OCI-LY1 (cell line): ENCODE data around the gene SLC25A26.

Experiments
- H2AFZ ChIP-seq: fragments of 200-600 bp; sonication (generic), shearing (Covaris generic); 2 replicates; pipeline ENCODE4 v1.6.0; 2014; ENCODE audit warnings: antibody characterized with exemption, mild to moderate bottlenecking, low read length
- H3F3A ChIP-seq: fragments of 200-600 bp; sonication (generic), shearing (Covaris generic); 2 replicates; pipeline ENCODE4 v1.6.0; 2014; ENCODE audit warnings: mild to moderate bottlenecking, antibody characterized with exemption, low read length, moderate library complexity; ENCODE audit not compliant: insufficient read depth
- H3K27ac ChIP-seq: fragments of 200-600 bp; sonication (generic); 2 replicates; pipeline ENCODE4 v1.5.1; 2014; ENCODE audit warnings: low read length, mixed run types, mild to moderate bottlenecking, low read depth; ENCODE audit not compliant: poor library complexity, severe bottlenecking
- H3K27me3 ChIP-seq: fragments of 200-600 bp; sonication (generic); 2 replicates; pipeline ENCODE4 v1.6.0; 2014; ENCODE audit warnings: antibody characterized with exemption, mild to moderate bottlenecking, low read length, moderate library complexity; ENCODE audit not compliant: insufficient read depth
- H3K36me3 ChIP-seq: fragments of 200-600 bp; sonication (generic); 2 replicates; pipeline ENCODE4 v1.6.1; 2014; ENCODE audit warnings: mild to moderate bottlenecking, antibody characterized with exemption, low read length, moderate library complexity, mixed read lengths; ENCODE audit not compliant: insufficient read depth
- H3K4me1 ChIP-seq: fragments of 200-600 bp; sonication (generic); 2 replicates; pipeline ENCODE4 v1.5.1; 2014; ENCODE audit warnings: mild to moderate bottlenecking, low read length, moderate library complexity; ENCODE audit not compliant: insufficient read depth, severe bottlenecking
- H3K4me2 ChIP-seq: fragments of 200-600 bp; sonication (generic), shearing (Covaris generic); 2 replicates; pipeline ENCODE4 v1.6.1; 2014; ENCODE audit warnings: low read length
- H3K4me3 ChIP-seq: fragments of 200-600 bp; sonication (generic); 2 replicates; pipeline ENCODE4 v1.5.1; 2014; ENCODE audit warnings: low read length, low read depth, mild to moderate bottlenecking, mixed read lengths; ENCODE audit not compliant: poor library complexity, severe bottlenecking
- H3K79me2 ChIP-seq: fragments of 200-600 bp; shearing (Covaris generic); 2 replicates; pipeline ENCODE4 v1.6.1; 2016; ENCODE audit warnings: mixed run types, low read length, mixed read lengths; ENCODE audit not compliant: insufficient read depth
- H3K9ac ChIP-seq: fragments of 200-600 bp; sonication (generic), shearing (Covaris generic); 2 replicates; pipeline ENCODE4 v1.6.1; 2014; ENCODE audit warnings: mild to moderate bottlenecking, low read length, mixed read lengths
- H3K9me2 ChIP-seq: fragments of 200-600 bp; sonication (generic), shearing (Covaris generic); 2 replicates; pipeline ENCODE4 v1.6.1; 2014; ENCODE audit warnings: low read depth, mild to moderate bottlenecking, low read length, mixed read lengths
- H3K9me3 ChIP-seq: fragments of 200-600 bp; shearing (Covaris generic); 2 replicates; pipeline ENCODE4 v1.6.1; 2014; ENCODE audit warnings: low read length, mixed read lengths
- H4K20me1 ChIP-seq: fragments of 200-600 bp; sonication (generic), shearing (Covaris generic); 2 replicates; pipeline ENCODE4 v1.6.0; 2016; ENCODE audit warnings: mild to moderate bottlenecking, low read length; ENCODE audit not compliant: insufficient read depth
- CTCF ChIP-seq: fragments of 200-600 bp; sonication (generic), shearing (Covaris generic); IDR thresholded peaks from 2 replicates; pipeline ENCODE4 v1.5.1; 2017; ENCODE audit warnings: mild to moderate bottlenecking, antibody characterized with exemption, low read length, moderate library complexity, mixed read lengths
- EZH2 ChIP-seq: fragments of 200-600 bp; sonication (generic), shearing (Covaris generic); IDR thresholded peaks from 2 replicates; pipeline ENCODE4 v1.8.0; 2017; ENCODE audit warnings: borderline replicate concordance, mixed run types, mild to moderate bottlenecking, antibody characterized with exemption, low read length, moderate library complexity, mixed read lengths

Gene SLC25A26

GRCh38 chr3:66403323-66403990, 182.7 kb downstream of the SLC25A26 start:
- no peaks in the 10 kb centered on the region for H3K4me1 ChIP-seq
- H3K27ac ChIP-seq = no peak overlapping the region
- no peak overlapping the region for H2AFZ ChIP-seq
- H3K9me2 ChIP-seq = no peaks in the 10 kb centered on the region
- H3K4me2 ChIP-seq = no peak overlapping the region
- no peak overlapping the region for H3K9ac ChIP-seq
- H3K9me3 ChIP-seq = no peaks in the 10 kb centered on the region
- H3K4me3 ChIP-seq = no peak overlapping the region
- H3K36me3 ChIP-seq = no peaks in the 10 kb centered on the region
- H3K27me3 ChIP-seq = no peaks in the 10 kb centered on the region
- no peaks in the 10 kb centered on the region for H4K20me1 ChIP-seq
- H3K79me2 ChIP-seq = no peaks in the 10 kb centered on the region
- TF ChIP-seq EZH2 = no peak
- no peak for TF ChIP-seq CTCF
- no peaks in the 10 kb centered on the region for H3F3A ChIP-seq

DNA sequence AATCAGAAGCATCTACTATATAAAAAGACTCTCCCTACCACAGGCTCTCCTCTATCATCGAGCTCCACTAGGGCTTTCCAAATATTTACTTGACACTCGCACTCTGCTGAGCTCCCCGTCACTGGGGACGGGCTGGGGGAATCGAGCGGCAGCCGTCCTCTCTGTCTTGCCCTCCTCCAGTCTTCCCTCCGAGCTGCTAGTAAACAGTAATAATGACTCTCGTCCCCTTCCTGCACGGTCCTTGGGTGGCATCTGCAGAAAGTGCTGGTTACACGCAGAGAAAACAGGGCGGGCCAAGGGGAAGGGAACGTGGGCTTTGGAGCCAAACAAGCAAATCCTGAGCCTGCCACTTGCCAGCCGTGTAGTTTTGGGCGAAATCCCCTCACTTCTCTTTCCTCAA, 183.4 kb downstream of the SLC25A26 start:
- Histone ChIP-seq H3K4me2 (no peak overlapping the region), H3K4me3 (no peak overlapping the region), H3K27ac (no peak overlapping the region), H3K9ac (no peak overlapping the region), H3F3A (no peaks in the 10 kb centered on the region), H3K9me2 (no peaks in the 10 kb centered on the region), H3K27me3 (no peaks in the 10 kb centered on the region), H3K4me1 (no peaks in the 10 kb centered on the region), H3K9me3 (no peaks in the 10 kb centered on the region), H2AFZ (no peak overlapping the region), H3K79me2 (no peaks in the 10 kb centered on the region), H4K20me1 (no peaks in the 10 kb centered on the region), H3K36me3 (no peaks in the 10 kb centered on the region)
- TF ChIP-seq EZH2 = no peak
- no peak for TF ChIP-seq CTCF

- H2AFZ ChIP-seq = no peak overlapping the region
- H3K9me2 ChIP-seq = no peaks in the 10 kb centered on the region
- H3K4me2 ChIP-seq = no peak overlapping the region
- no peaks in the 10 kb centered on the region for H4K20me1 ChIP-seq
- H3K9me3 ChIP-seq = no peaks in the 10 kb centered on the region
- no peak overlapping the region for H3K4me3 ChIP-seq
- H3F3A ChIP-seq = no peaks in the 10 kb centered on the region
- no peak overlapping the region for H3K27ac ChIP-seq
- H3K4me1 ChIP-seq = no peaks in the 10 kb centered on the region
- no peaks in the 10 kb centered on the region for H3K36me3 ChIP-seq
- no peaks in the 10 kb centered on the region for H3K79me2 ChIP-seq
- H3K27me3 ChIP-seq = no peaks in the 10 kb centered on the region
- no peak overlapping the region for H3K9ac ChIP-seq
- TF ChIP-seq EZH2 = no peak
- TF ChIP-seq CTCF = no peak
These were observed 184.3 kb downstream of the SLC25A26 start for GRCh38 chr3:66404903-66405700.
